ENCODE results near the gene TMEM130.

- TF ChIP-seq CTCF (IDR thresholded peaks at IDR 0.05; ENCODE audit: low read length) = no peak
- TF ChIP-seq EZH2 (optimal IDR thresholded peaks at IDR 0.05; ENCODE audit: low read depth, low read length) = no peak
Observed at GRCh38 chr7:98877146-98877545, 7.3 kb upstream of the TMEM130 start.

Data from MM.1S (cell line).